GM12874 (cell line): ENCODE results near the gene KAT2B.

Source experiments
- CTCF ChIP-seq: IDR thresholded peaks from 2 replicates; pipeline ENCODE4 v1.5.1; 2011; ENCODE audit warnings: low read depth, mild to moderate bottlenecking, control low read depth, low read length, moderate library complexity; ENCODE audit not compliant: insufficient read depth

KAT2B gene

GRCh38 chr3:20043825-20044224, 3.6 kb downstream of the KAT2B start:
- no peak for TF ChIP-seq CTCF

GRCh38 chr3:20046556-20046955, 6.3 kb downstream of the KAT2B start:
- TF ChIP-seq CTCF = no peak

DNA sequence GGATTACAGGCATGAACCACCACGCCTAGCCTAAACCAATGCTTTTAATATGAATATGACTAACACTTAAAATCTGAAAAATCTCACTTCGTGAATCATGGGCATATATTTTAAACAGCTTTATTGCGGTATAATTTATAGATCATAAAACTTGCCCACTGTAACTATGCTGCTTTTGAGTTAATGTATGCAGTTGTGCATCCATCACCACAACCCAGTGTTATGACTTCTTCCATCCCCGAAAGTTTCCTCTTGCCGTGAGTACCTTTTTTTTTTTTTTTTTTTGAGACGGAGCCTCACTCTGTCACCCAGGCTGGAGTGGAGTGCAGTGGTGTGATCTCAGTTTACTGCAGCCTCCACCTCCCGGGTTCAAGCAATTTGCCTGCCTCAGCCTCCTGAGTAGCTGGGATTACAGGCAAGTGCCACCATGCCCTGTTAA, 7.1 kb downstream of the KAT2B start:
- TF ChIP-seq CTCF = no peak

- TF ChIP-seq CTCF = no peak
Measured at GRCh38 chr3:20047976-20048883, 8.0 kb downstream of the KAT2B start.

DNA sequence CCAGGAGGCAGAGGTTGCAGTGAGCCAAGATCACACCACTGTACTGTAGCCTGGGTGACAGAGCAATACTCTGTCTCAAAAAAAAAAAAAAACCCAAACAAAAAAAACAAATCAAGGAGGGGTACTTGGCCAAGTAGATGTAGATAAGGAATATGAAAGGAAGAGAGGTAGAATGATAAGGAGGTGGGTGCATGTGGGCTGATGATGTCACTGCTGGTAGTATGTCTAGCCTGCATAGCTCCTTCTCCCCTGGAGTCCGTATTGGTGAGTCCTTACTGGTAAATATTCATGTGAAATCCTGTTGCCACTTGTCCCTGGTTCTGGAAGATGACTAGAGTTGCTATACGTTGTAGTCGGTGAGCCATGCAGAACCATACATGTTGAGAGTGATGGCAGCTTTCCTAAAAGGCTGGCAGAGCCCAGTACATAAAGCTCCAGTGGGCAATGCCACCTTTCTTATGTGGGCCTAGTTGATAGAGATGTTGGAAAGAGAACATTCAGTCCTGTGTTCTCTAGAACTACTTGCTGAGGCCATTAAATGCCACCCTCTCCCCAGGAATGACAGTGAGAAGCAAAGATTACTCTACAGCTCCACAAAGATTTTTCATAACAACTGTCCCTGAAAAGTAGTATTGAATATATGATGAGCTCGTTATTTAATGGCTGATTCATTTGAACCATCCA, 11.0 kb downstream of the KAT2B start:
- TF ChIP-seq CTCF = no peak

DNA sequence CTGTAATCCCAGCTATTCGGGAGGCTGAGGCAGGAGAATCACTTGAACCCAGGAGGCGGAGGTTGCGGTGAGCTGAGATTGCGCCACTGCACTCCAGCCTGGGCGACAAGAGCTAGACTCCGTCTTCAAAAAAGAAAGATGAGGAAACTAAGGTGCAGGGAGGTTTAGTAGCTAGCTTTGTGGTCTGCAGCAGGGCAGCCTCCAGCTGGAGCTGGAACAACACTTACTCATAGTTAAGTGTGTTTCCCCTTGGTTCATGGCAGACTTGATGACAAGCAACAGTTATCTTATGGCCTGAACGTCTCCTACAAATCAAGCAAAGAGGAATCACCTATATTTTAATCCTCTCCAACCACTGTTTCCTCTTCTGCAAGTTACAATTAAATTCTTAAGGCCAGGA, 12.6 kb downstream of the KAT2B start:
- TF ChIP-seq CTCF = no peak

DNA sequence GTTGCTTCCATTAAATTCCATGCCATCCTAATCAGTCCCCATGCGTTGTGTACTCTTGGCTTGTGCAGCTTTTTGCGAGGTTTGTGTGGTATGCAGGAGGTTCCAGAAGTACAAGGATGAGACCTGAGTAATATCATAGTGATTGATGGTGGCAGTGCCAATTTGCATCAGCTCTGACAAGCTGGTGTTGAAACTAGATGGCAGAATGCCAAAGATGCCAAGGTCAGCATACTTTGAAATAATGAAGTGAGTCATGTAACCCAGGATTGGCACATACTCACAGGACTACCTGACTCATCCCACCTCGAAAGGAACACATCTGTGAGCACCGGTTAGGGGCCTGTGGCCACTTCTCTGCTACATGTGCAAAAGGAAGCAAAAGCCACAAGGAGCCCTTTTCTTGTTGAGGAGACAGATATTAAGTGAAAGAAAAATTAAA, 14.3 kb downstream of the KAT2B start:
- TF ChIP-seq CTCF = no peak
